GM10266 (cell line): ENCODE results near the gene TNFRSF9.

Experiments used
- DNase-seq: peaks from one replicate; pipeline ENCODE4 v3.0.0; 2012; ENCODE audit errors: extremely low spot score
- CTCF ChIP-seq: IDR thresholded peaks from 2 replicates; pipeline ENCODE4 v1.5.1; 2012; ENCODE audit warnings: mild to moderate bottlenecking, low read depth; ENCODE audit not compliant: control insufficient read depth, insufficient read depth; ENCODE audit errors: missing control alignments

Gene TNFRSF9

DNA sequence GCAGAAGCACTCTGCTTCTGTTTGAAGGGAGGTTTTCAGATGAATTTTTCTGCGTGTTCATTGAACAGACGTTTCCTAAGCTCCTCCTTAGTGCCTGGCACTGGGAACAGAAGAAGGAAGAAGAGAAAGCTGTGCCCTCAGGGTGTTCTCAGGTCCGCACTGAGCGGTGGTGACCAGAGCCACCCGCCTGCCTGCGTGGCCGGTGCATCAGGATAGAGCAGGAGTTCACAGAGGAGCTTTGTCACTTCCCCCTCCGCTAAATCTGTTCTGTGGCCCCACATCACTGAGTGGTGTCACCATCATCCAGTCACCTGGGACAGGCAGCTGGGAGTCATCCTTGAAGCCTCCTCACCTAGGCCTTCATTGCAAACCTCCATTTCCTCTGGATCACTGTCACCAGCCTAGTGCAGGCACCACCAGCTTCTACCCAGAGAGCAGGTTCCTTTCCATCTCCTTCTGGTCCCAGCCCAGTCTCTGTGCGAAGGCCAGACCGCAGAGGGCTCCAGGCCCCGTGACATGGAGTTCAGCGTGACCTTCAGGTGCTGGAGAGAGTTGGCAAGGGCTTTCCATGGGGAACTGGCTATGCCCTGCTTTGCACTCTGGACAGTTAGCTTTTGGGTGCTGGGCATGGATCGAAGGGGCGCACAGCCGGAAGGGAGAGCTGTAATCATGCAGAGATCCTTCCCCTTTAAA is 42.6 kb upstream of the TNFRSF9 start:
- no peak for DNase-seq
- TF ChIP-seq CTCF = no peak

GRCh38 chr1:7980984-7981383 is 40.3 kb upstream of the TNFRSF9 start:
- DNase-seq = no peak
- TF ChIP-seq CTCF = no peak

GRCh38 chr1:7975212-7975865 is 34.7 kb upstream of the TNFRSF9 start:
- peak; percentile 76 for TF ChIP-seq CTCF
- DNase-seq = peak; percentile 40

- no peak for DNase-seq
- TF ChIP-seq CTCF = no peak
These were observed 32.4 kb upstream of the TNFRSF9 start for GRCh38 chr1:7973086-7973485.

- no peak for TF ChIP-seq CTCF
- no peak for DNase-seq
These were observed 31.6 kb upstream of the TNFRSF9 start for GRCh38 chr1:7972285-7972684.

DNA sequence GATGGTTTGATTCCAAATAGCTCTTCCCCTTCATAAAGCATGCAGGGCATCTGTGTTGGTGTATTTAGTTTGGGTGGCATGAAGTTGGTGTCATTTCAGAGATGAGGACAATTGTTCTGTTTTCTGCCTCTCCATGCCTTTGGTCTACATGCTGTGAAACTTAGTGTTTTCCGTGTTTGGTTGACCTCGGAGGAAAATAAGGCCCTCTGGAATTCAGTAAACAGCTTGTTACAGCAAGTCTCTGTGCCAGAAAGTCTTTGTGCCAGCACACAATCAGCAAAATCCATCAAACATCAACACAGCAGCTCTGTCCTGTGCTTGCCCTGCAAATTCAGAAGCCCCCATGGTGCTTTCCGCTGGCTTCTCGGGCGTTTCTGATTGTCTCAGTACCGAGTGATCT is 30.4 kb upstream of the TNFRSF9 start:
- TF ChIP-seq CTCF = no peak
- no peak for DNase-seq

DNA sequence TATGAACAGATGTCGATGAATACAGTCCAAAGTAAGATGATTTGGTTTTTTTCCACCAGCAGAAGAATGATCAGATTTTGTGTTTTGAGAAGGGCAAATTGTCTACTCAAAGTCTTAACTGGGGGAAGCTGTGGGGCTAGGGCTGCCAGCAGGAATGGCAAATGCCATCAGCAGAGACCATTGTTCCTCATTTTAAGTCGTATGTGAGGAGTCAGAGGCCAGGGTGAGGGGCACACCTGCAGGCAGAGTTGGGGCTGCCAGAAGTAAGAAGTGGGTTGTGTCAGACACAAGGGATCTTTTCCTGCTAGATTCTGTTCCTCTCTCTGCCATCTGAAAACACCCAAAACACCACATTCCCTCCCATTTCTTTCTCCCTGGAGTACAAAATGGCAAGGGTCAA is 29.6 kb upstream of the TNFRSF9 start:
- DNase-seq = no peak
- TF ChIP-seq CTCF = no peak
